ENCODE measurements around the gene TMSB15C. TPM values are rescaled to one million over a fixed set of nuclear protein-coding genes. Genes with fewer than 3 reads are reported as not detected.
"Not testable (repeated sequence)": the region's sequence is repeated elsewhere in the genome, so short reads cannot be mapped to it uniquely, and the experiment has no call there.

Gene TMSB15C
- total and polyA plus RNA-seq, 3 experiments from 2014 or later, result 0.93 to 3.3 (median 2.1) TPM

- Mint-ChIP-seq H3K4me3 (no peak overlapping the region), H3K36me3 (no peaks in the 10 kb centered on the region), H3K27ac (no peak overlapping the region), H3K4me1 (no peaks in the 10 kb centered on the region), H3K9me3 (peaks cover 0 to 2% (median 0%) of the 10 kb centered on the region in 5 donors), H3K27me3 (peaks cover 6 to 9% of the 10 kb centered on the region in 2 donors)
- Histone ChIP-seq H3K9me3 (ENCODE audit: low read length) (no peaks in the 10 kb centered on the region), H3K36me3 (ENCODE audit: insufficient read depth, low read length) (no peaks in the 10 kb centered on the region), H3K27me3 (ENCODE audit: insufficient read depth, low read length, poor library complexity, severe bottlenecking) (no peaks in the 10 kb centered on the region), H3K4me3 (ENCODE audit: low read length) (no peak overlapping the region), H3K4me1 (ENCODE audit: insufficient read depth, low read length) (no peaks in the 10 kb centered on the region), H3K27ac (ENCODE audit: low read depth, low read length) (no peak overlapping the region)
- POLR2A ChIA-PET, result no interaction called here
- no peak for DNase-seq
- CTCF ChIA-PET, result interaction anchor here (1.7 kb wide), 1 partner anchor 29 kb away, joined by 3 read pairs; no protein-coding TSS in a partner anchor
Measured at GRCh38 chrX:104084534-104085277, 8.7 kb upstream of the TMSB15C start.

DNA sequence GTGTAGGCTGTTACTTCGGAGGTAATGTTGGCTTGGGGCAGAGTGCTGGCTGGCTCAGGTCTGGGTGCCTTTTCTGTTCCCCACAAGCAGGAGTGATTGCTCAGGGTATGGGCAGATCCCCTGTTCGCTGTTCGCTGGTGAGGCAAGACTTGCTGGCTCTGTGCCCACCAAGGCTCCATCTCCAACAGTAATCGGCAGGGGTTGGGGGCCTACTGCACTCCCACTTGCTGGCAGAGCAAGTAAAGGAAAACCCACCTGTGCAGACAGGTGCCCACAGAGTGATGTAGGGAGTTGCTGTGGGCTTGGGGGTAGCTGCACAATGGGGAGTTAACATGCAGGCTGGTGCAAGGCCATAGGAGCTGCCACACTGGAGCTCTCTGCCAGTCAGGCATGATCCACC lies 8.0 kb upstream of the TMSB15C start:
- Histone ChIP-seq H3K27ac (ENCODE audit: low read depth, low read length) (no peak overlapping the region), H3K4me1 (ENCODE audit: insufficient read depth, low read length) (no peaks in the 10 kb centered on the region), H3K27me3 (ENCODE audit: insufficient read depth, low read length, poor library complexity, severe bottlenecking) (no peaks in the 10 kb centered on the region), H3K9me3 (ENCODE audit: low read length) (no peaks in the 10 kb centered on the region), H3K36me3 (ENCODE audit: insufficient read depth, low read length) (no peaks in the 10 kb centered on the region), H3K4me3 (ENCODE audit: low read length) (no peak overlapping the region)
- POLR2A ChIA-PET, result no interaction called here
- DNase-seq, result no peak
- Mint-ChIP-seq H3K9me3 (peaks cover 0 to 2% (median 0%) of the 10 kb centered on the region in 5 donors), H3K27me3 (peaks cover 6 to 9% of the 10 kb centered on the region in 2 donors), H3K4me3 (no peak overlapping the region), H3K36me3 (no peaks in the 10 kb centered on the region), H3K4me1 (no peaks in the 10 kb centered on the region), H3K27ac (no peak overlapping the region)
- CTCF ChIA-PET, result no interaction called here

GRCh38 chrX:104077854-104078253 lies 1.8 kb upstream of the TMSB15C start:
- H3K4me1 Mint-ChIP-seq; H3K27ac Mint-ChIP-seq; H3K9me3 ChIP-seq (ENCODE audit: low read length); DNase-seq; H3K36me3 ChIP-seq (ENCODE audit: insufficient read depth, low read length); H3K27me3 ChIP-seq (ENCODE audit: insufficient read depth, low read length, poor library complexity, severe bottlenecking); POLR2A ChIA-PET; H3K27ac ChIP-seq (ENCODE audit: low read depth, low read length); H3K9me3 Mint-ChIP-seq; H3K4me3 Mint-ChIP-seq; CTCF ChIA-PET; H3K4me1 ChIP-seq (ENCODE audit: insufficient read depth, low read length); H3K4me3 ChIP-seq (ENCODE audit: low read length); H3K27me3 Mint-ChIP-seq; H3K36me3 Mint-ChIP-seq: not testable (repeated sequence)

GRCh38 chrX:104062636-104063035 lies 13.4 kb downstream of the TMSB15C start:
- H3K36me3 ChIP-seq (ENCODE audit: insufficient read depth, low read length); H3K27me3 Mint-ChIP-seq; H3K27me3 ChIP-seq (ENCODE audit: insufficient read depth, low read length, poor library complexity, severe bottlenecking); H3K27ac Mint-ChIP-seq; H3K36me3 Mint-ChIP-seq; H3K4me3 Mint-ChIP-seq; CTCF ChIA-PET; H3K4me1 ChIP-seq (ENCODE audit: insufficient read depth, low read length); H3K4me3 ChIP-seq (ENCODE audit: low read length); H3K9me3 Mint-ChIP-seq; DNase-seq; H3K27ac ChIP-seq (ENCODE audit: low read depth, low read length); POLR2A ChIA-PET; H3K4me1 Mint-ChIP-seq; H3K9me3 ChIP-seq (ENCODE audit: low read length): not testable (repeated sequence)

GRCh38 chrX:104054956-104055355 lies 21.1 kb downstream of the TMSB15C start:
- H3K4me3 ChIP-seq (ENCODE audit: low read length); H3K27ac Mint-ChIP-seq; CTCF ChIA-PET: not testable (repeated sequence)

DNA sequence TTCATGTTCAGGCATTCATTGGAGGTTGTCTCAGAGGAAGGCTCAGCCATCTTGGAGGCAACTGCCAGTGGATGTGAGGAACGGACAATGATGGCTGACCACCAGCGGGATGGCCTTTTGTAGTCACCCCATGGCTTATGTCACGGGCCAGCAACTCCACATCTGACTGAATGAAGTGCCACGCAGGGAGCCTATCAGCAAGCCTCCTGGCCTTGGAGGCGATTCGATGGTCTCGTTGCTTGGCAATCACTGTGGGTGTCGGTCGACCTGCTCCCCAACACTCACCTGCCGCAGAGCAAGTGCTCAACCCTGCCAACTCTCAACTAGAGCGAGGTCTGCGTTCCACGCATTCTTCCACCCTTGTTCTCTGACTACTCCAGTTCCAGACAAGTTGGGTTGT lies 28.9 kb downstream of the TMSB15C start:
- ChIA-PET POLR2A (no interaction called here), CTCF (no interaction called here)
- no peak for DNase-seq
- H3K27ac Mint-ChIP-seq, result no peak overlapping the region
- H3K27ac ChIP-seq (ENCODE audit: low read depth, low read length), result no peak overlapping the region
- H3K4me3 Mint-ChIP-seq, result no peak overlapping the region
- H3K27me3 ChIP-seq (ENCODE audit: insufficient read depth, low read length, poor library complexity, severe bottlenecking), result no peaks in the 10 kb centered on the region
- H3K36me3 Mint-ChIP-seq, result no peaks in the 10 kb centered on the region
- H3K4me3 ChIP-seq (ENCODE audit: low read length), result no peak overlapping the region
- no peaks in the 10 kb centered on the region for H3K9me3 ChIP-seq (ENCODE audit: low read length)
- no peaks in the 10 kb centered on the region for H3K36me3 ChIP-seq (ENCODE audit: insufficient read depth, low read length)
- no peaks in the 10 kb centered on the region for H3K4me1 ChIP-seq (ENCODE audit: insufficient read depth, low read length)
- H3K27me3 Mint-ChIP-seq, result peaks cover 12 to 28% of the 10 kb centered on the region in 2 donors
- H3K4me1 Mint-ChIP-seq, result no peaks in the 10 kb centered on the region
- H3K9me3 Mint-ChIP-seq, result no peaks in the 10 kb centered on the region

More at GRCh38 chrX:104054956-104055355, 21.1 kb downstream of the TMSB15C start:
- H3K27me3 ChIP-seq (ENCODE audit: insufficient read depth, low read length, poor library complexity, severe bottlenecking); H3K4me1 ChIP-seq (ENCODE audit: insufficient read depth, low read length); POLR2A ChIA-PET; H3K9me3 Mint-ChIP-seq; H3K36me3 ChIP-seq (ENCODE audit: insufficient read depth, low read length); H3K4me1 Mint-ChIP-seq; H3K36me3 Mint-ChIP-seq; H3K27ac ChIP-seq (ENCODE audit: low read depth, low read length); H3K27me3 Mint-ChIP-seq; H3K9me3 ChIP-seq (ENCODE audit: low read length); H3K4me3 Mint-ChIP-seq; DNase-seq: not testable (repeated sequence)

GRCh38 chrX:104045642-104046041 lies 30.4 kb downstream of the TMSB15C start:
- Histone ChIP-seq H3K36me3 (ENCODE audit: insufficient read depth, low read length) (no peaks in the 10 kb centered on the region), H3K4me3 (ENCODE audit: low read length) (no peak overlapping the region), H3K27me3 (ENCODE audit: insufficient read depth, low read length, poor library complexity, severe bottlenecking) (no peaks in the 10 kb centered on the region), H3K9me3 (ENCODE audit: low read length) (no peaks in the 10 kb centered on the region), H3K4me1 (ENCODE audit: insufficient read depth, low read length) (no peaks in the 10 kb centered on the region), H3K27ac (ENCODE audit: low read depth, low read length) (no peak overlapping the region)
- Mint-ChIP-seq H3K4me3 (no peak overlapping the region), H3K27ac (no peak overlapping the region), H3K27me3 (peaks cover 14 to 36% of the 10 kb centered on the region in 2 donors), H3K4me1 (no peaks in the 10 kb centered on the region), H3K36me3 (no peaks in the 10 kb centered on the region), H3K9me3 (no peaks in the 10 kb centered on the region)
- ChIA-PET CTCF (no interaction called here), POLR2A (no interaction called here)
- DNase-seq, result no peak

- Mint-ChIP-seq H3K4me1 (no peaks in the 10 kb centered on the region), H3K36me3 (no peaks in the 10 kb centered on the region), H3K4me3 (no peak overlapping the region), H3K27ac (no peak overlapping the region), H3K27me3 (peaks cover 18 to 51% of the 10 kb centered on the region in 2 donors), H3K9me3 (no peaks in the 10 kb centered on the region)
- Histone ChIP-seq H3K36me3 (ENCODE audit: insufficient read depth, low read length) (no peaks in the 10 kb centered on the region), H3K4me1 (ENCODE audit: insufficient read depth, low read length) (no peaks in the 10 kb centered on the region), H3K4me3 (ENCODE audit: low read length) (no peak overlapping the region), H3K9me3 (ENCODE audit: low read length) (no peaks in the 10 kb centered on the region), H3K27ac (ENCODE audit: low read depth, low read length) (no peak overlapping the region), H3K27me3 (ENCODE audit: insufficient read depth, low read length, poor library complexity, severe bottlenecking) (no peaks in the 10 kb centered on the region)
- DNase-seq, result no peak
- ChIA-PET POLR2A (no interaction called here), CTCF (no interaction called here)
Measured at GRCh38 chrX:104041003-104041402, 35.0 kb downstream of the TMSB15C start.

Measured in CD8-positive, alpha-beta memory T cell (primary cell).